ENCODE data around the gene CST3. TPM values are rescaled to one million over a fixed set of nuclear protein-coding genes. Genes with fewer than 3 reads are reported as not detected.

Gene CST3
- total and polyA plus RNA-seq, 10 of the 15 experiments (the other 5 are each of a cell fraction or from before 2014, with no cell fraction given) = 11.8 to 127 (median 57.8) TPM

DNA sequence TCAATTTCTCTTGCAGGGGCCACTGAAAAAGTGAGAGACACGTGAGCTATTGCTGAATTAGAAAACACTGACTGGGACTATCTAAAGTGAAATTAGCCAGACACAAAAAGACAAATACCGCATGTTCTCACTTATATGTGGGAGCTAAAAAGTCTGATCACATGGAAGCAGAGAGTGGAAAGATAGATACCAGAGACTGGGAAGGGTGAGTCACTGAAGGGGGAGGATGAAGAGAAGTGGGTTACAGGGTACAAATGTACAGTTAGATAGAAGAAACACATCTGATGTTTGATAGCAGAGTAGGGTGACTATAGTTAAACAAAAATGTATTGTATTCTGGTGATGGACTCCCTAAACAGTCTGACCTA lies 13.4 kb downstream of the CST3 start:
- no TSS peak for BruUV-seq (replicated peaks)
- ATAC-seq (no peak), FAIRE-seq (no peak), DNase-seq (ENCODE audit: low read depth, low spot score) (no peak)
- CTCF ChIA-PET = no interaction called here
- H4K20me1 ChIP-seq (ENCODE audit: control insufficient read depth, insufficient read depth) = no peaks in the 10 kb centered on the region; the same call in 1 of the 2 replicates
- no peak overlapping the region for H3K9ac ChIP-seq (ENCODE audit: control insufficient read depth, insufficient read depth, low read length)
- intact Hi-C loops (cut with micrococcal nuclease; ENCODE audit: unreplicated experiment) = no loop called here
- H3K79me2 ChIP-seq (ENCODE audit: control insufficient read depth, insufficient read depth, low read length) = no peaks in the 10 kb centered on the region
- no peaks in the 10 kb centered on the region for H3K27me3 ChIP-seq (replicated peaks in 1 of 2; ENCODE audit: control insufficient read depth in 2 of 2, insufficient read depth in 2 of 2, low read length in 1 of 2)
- H3K27ac ChIP-seq (ENCODE audit: control insufficient read depth, insufficient read depth) = no peak overlapping the region
- peaks cover 17% of the 10 kb centered on the region for H3K4me1 ChIP-seq (ENCODE audit: control insufficient read depth, insufficient read depth, low read length)
- in situ Hi-C loops (cut with MboI) = no loop called here
- TF ChIP-seq, protein P1, sequence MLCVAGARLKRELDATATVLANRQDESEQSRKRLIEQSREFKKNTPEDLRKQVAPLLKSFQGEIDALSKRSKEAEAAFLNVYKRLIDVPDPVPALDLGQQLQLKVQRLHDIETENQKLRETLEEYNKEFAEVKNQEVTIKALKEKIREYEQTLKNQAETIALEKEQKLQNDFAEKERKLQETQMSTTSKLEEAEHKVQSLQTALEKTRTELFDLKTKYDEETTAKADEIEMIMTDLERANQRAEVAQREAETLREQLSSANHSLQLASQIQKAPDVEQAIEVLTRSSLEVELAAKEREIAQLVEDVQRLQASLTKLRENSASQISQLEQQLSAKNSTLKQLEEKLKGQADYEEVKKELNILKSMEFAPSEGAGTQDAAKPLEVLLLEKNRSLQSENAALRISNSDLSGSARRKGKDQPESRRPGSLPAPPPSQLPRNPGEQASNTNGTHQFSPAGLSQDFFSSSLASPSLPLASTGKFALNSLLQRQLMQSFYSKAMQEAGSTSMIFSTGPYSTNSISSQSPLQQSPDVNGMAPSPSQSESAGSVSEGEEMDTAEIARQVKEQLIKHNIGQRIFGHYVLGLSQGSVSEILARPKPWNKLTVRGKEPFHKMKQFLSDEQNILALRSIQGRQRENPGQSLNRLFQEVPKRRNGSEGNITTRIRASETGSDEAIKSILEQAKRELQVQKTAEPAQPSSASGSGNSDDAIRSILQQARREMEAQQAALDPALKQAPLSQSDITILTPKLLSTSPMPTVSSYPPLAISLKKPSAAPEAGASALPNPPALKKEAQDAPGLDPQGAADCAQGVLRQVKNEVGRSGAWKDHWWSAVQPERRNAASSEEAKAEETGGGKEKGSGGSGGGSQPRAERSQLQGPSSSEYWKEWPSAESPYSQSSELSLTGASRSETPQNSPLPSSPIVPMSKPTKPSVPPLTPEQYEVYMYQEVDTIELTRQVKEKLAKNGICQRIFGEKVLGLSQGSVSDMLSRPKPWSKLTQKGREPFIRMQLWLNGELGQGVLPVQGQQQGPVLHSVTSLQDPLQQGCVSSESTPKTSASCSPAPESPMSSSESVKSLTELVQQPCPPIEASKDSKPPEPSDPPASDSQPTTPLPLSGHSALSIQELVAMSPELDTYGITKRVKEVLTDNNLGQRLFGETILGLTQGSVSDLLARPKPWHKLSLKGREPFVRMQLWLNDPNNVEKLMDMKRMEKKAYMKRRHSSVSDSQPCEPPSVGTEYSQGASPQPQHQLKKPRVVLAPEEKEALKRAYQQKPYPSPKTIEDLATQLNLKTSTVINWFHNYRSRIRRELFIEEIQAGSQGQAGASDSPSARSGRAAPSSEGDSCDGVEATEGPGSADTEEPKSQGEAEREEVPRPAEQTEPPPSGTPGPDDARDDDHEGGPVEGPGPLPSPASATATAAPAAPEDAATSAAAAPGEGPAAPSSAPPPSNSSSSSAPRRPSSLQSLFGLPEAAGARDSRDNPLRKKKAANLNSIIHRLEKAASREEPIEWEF (IDR thresholded peaks at IDR 0.05; ENCODE audit: insufficient replicate concordance, low read depth, low read length) = no peak
- no peaks in the 10 kb centered on the region for H3K36me3 ChIP-seq (ENCODE audit: control insufficient read depth in 2 of 2, insufficient read depth in 2 of 2, low read length in 1 of 2)
- no peak overlapping the region for H3K4me2 ChIP-seq (ENCODE audit: control insufficient read depth, insufficient read depth)
- RAD21 ChIA-PET (ENCODE audit: unreplicated experiment) = no interaction called here
- no peaks in the 10 kb centered on the region for H3K9me3 ChIP-seq (replicated peaks; ENCODE audit: control insufficient read depth, insufficient read depth, low read length)
- WGBS (ENCODE audit: insufficient coverage, insufficient replicate concordance, low lambda C conversion rate, missing lambda C conversion rate) = 94% methylated on average over 2 of the region's 2 CpGs
- SMC1A ChIA-PET (ENCODE audit: uncharacterized antibody, unreplicated experiment) = interaction anchor here (1.3 kb wide), 1 partner anchor 13 kb away, joined by 3 read pairs; no protein-coding TSS in a partner anchor
- H2AFZ ChIP-seq (ENCODE audit: control insufficient read depth, low read depth, low read length) = no peak overlapping the region
- no peak overlapping the region for H3K4me3 ChIP-seq
- POLR2A ChIA-PET = no interaction called here

All from GM12878 (cell line).